Epithelial cell of esophagus (primary cell): Measurements from ENCODE around the gene TTLL4.

Source experiments
- DNase-seq: peaks from one replicate; pipeline ENCODE4 v3.0.0; 2010; ENCODE audit warnings: low read depth
- H3K4me3 ChIP-seq: 2 replicates; pipeline ENCODE4 v1.5.1; 2011; ENCODE audit warnings: mild to moderate bottlenecking, low read length, control low read depth
- CTCF ChIP-seq: IDR thresholded peaks from 2 replicates; pipeline ENCODE4 v1.5.1; 2011; ENCODE audit warnings: low read depth, mild to moderate bottlenecking, low read length, control low read depth, inconsistent platforms; ENCODE audit not compliant: insufficient read depth; ENCODE audit errors: missing control alignments

TTLL4 gene

GRCh38 chr2:218798767-218799504 lies 88.3 kb downstream of the TTLL4 start:
- DNase-seq = no peak
- no peak for TF ChIP-seq CTCF

GRCh38 chr2:218799990-218800389 lies 89.4 kb downstream of the TTLL4 start:
- no peak for TF ChIP-seq CTCF
- no peak overlapping the region for H3K4me3 ChIP-seq
- no peak for DNase-seq

More at GRCh38 chr2:218798767-218799504, 88.3 kb downstream of the TTLL4 start:
- H3K4me3 ChIP-seq = no peak overlapping the region

- H3K4me3 ChIP-seq = no peak overlapping the region
- TF ChIP-seq CTCF = no peak
- no peak for DNase-seq
Observed at GRCh38 chr2:218802386-218802994, 91.9 kb downstream of the TTLL4 start.

- no peak for DNase-seq
- no peak overlapping the region for H3K4me3 ChIP-seq
- no peak for TF ChIP-seq CTCF
Observed at GRCh38 chr2:218804817-218805216, 94.2 kb downstream of the TTLL4 start.
